ENCODE results near the gene GPR39.

DNA sequence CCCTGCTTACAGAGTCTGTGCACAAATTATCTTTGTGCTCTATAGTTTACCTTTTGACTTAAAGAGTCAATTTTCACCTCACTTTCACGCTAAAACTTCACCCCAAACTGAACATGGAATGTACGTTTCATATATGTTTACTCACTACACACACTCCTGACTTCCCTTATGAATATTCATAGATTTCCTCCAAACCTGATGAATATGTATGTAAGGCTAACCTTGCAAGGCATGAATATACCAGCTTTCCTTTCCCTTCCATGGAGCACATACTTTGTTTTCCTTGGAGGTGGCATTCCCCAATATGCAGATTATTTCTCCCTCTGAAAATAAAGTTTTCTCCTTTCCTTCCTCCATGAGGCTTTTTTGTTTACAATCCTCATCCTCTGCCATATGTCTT, 48.4 kb upstream of the GPR39 start:
- TF ChIP-seq CTCF (conservative IDR thresholded peaks at IDR 0.05; ENCODE audit: low read length): no peak
- TF ChIP-seq EZH2phosphoT487 (IDR thresholded peaks at IDR 0.05; ENCODE audit: borderline replicate concordance, low read depth, low read length): no peak
